Spleen (tissue), 7 donors: ENCODE data around the gene NOS1AP.

Source experiments
- POLR2A ChIP-seq, 3 donors: fragments of 450-650 bp; IDR thresholded peaks; one replicate each; pipeline ENCODE4 v1.5.1; 2017; ENCODE audit warnings: antibody characterized with exemption in 3 of 3, mild to moderate bottlenecking in 1 of 3
- TF ChIP-seq, protein P1 (sequence below), 11 experiments: fragments of 200-600 bp in 7 of 11; fragments of 450-650 bp in 4 of 11; sonication (generic) in 4 of 11; IDR thresholded peaks in 8 of 11; conservative IDR thresholded peaks in 3 of 11; 1 replicate in 7 of 11; 2 replicates in 4 of 11; pipeline versions ENCODE4 v1.4.0 to v1.8.0; 2016 to 2021; ENCODE audit warnings: antibody characterized with exemption in 11 of 11, inconsistent platforms in 4 of 11, mild to moderate bottlenecking in 1 of 11
- donor health status: DM: no; HTN: no; CAD: no; lungs with moderate emphysema.
- donor health status: DM: no; HTN: no; CAD: no.
- donor health status: DM: no; HTN: no; CAD: no.

DNA sequence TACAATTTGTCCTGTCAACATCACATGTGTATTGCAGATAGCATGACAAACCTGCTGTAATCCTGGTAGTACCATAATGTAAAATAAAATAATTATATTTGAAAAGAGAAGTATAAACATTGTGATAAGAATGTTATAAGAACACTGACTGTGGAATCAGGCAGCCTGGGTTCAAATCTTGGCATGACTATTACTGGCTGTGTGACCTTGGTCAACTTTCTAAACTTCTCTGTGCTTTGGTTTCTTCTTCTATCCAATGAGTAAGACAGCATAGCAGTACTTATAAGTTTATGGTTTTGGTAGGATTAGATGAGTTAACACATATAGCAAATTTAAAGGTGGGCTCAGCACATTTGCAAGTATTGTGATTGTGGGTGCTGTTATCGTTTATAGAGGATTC lies 147.1 kb downstream of the NOS1AP start:
- TF ChIP-seq, protein P1, sequence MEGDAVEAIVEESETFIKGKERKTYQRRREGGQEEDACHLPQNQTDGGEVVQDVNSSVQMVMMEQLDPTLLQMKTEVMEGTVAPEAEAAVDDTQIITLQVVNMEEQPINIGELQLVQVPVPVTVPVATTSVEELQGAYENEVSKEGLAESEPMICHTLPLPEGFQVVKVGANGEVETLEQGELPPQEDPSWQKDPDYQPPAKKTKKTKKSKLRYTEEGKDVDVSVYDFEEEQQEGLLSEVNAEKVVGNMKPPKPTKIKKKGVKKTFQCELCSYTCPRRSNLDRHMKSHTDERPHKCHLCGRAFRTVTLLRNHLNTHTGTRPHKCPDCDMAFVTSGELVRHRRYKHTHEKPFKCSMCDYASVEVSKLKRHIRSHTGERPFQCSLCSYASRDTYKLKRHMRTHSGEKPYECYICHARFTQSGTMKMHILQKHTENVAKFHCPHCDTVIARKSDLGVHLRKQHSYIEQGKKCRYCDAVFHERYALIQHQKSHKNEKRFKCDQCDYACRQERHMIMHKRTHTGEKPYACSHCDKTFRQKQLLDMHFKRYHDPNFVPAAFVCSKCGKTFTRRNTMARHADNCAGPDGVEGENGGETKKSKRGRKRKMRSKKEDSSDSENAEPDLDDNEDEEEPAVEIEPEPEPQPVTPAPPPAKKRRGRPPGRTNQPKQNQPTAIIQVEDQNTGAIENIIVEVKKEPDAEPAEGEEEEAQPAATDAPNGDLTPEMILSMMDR (IDR thresholded peaks at IDR 0.05 in 8 of 11, conservative IDR thresholded peaks at IDR 0.05 in 3 of 11), result no peak
- TF ChIP-seq POLR2A (IDR thresholded peaks at IDR 0.05), result no peak
